Activated T-cell treated with anti-CD3 and anti-CD28 coated beads, Interleukin-2, amount 50 U/mL, for 4 hours (primary cell): ENCODE data around the gene DIAPH2. TPM values are rescaled to one million over a fixed set of nuclear protein-coding genes. Genes with fewer than 3 reads are reported as not detected.
"Not testable (repeated sequence)": the region's sequence is repeated elsewhere in the genome, so short reads cannot be mapped to it uniquely, and the experiment has no call there.

Experiments
- ATAC-seq, 2 donors: fragments of 200-7000 bp; cut with Tn5 transposase; one replicate each; pipeline ENCODE4 v1.10.0; 2021
- DNase-seq: peaks from one replicate; pipeline ENCODE4 v3.0.0-alpha.2; 2020
- H3K27me3 Mint-ChIP-seq: one replicate; pipeline ENCODE4 v1.8.0; 2021; ENCODE audit warnings: low read depth, mixed read lengths
- H3K36me3 Mint-ChIP-seq: one replicate; pipeline ENCODE4 v1.8.0; 2022; ENCODE audit warnings: mixed read lengths; ENCODE audit not compliant: insufficient read depth
- H3K4me1 Mint-ChIP-seq: one replicate; pipeline ENCODE4 v1.8.0; 2021; ENCODE audit warnings: low read depth, mixed read lengths
- H3K4me3 Mint-ChIP-seq: one replicate; pipeline ENCODE4 v1.8.0; 2021; ENCODE audit warnings: mild to moderate bottlenecking, moderate library complexity, mixed read lengths
- H3K9me3 Mint-ChIP-seq: one replicate; pipeline ENCODE4 v1.8.0; 2021; ENCODE audit warnings: mixed read lengths
- total RNA-seq, 3 donors: library from RNA; stranded (reverse); gene quantifications; one replicate each; pipeline ENCODE4 v1.2.1, GENCODE V29; 2021

The DIAPH2 gene
- total RNA-seq, 3 donors from 2014 or later = 4.4 to 4.8 (median 4.4) TPM

- ATAC-seq = no peak
- Mint-ChIP-seq H3K4me3 (no peak overlapping the region), H3K27me3 (no peaks in the 10 kb centered on the region), H3K36me3 (no peaks in the 10 kb centered on the region), H3K9me3 (no peaks in the 10 kb centered on the region), H3K4me1 (peaks cover 30% of the 10 kb centered on the region)
- DNase-seq = no peak
Observed at GRCh38 chrX:97397371-97397770, 712.7 kb downstream of the DIAPH2 start.

GRCh38 chrX:97398030-97398551, 713.4 kb downstream of the DIAPH2 start:
- Mint-ChIP-seq H3K4me3 (no peak overlapping the region), H3K27me3 (no peaks in the 10 kb centered on the region), H3K9me3 (no peaks in the 10 kb centered on the region), H3K36me3 (no peaks in the 10 kb centered on the region), H3K4me1 (peaks cover 32% of the 10 kb centered on the region)
- DNase-seq (no peak), ATAC-seq (peak; percentile 74 to 80)

GRCh38 chrX:97399400-97399799, 714.8 kb downstream of the DIAPH2 start:
- no peaks in the 10 kb centered on the region for H3K9me3 Mint-ChIP-seq
- no peak for ATAC-seq
- H3K27me3 Mint-ChIP-seq = no peaks in the 10 kb centered on the region
- no peak overlapping the region for H3K4me3 Mint-ChIP-seq
- peaks cover 32% of the 10 kb centered on the region for H3K4me1 Mint-ChIP-seq
- DNase-seq = no peak
- H3K36me3 Mint-ChIP-seq = no peaks in the 10 kb centered on the region

GRCh38 chrX:97400492-97400891, 715.9 kb downstream of the DIAPH2 start:
- peaks cover 30% of the 10 kb centered on the region for H3K4me1 Mint-ChIP-seq
- H3K9me3 Mint-ChIP-seq = no peaks in the 10 kb centered on the region
- no peak overlapping the region for H3K4me3 Mint-ChIP-seq
- H3K36me3 Mint-ChIP-seq = no peaks in the 10 kb centered on the region
- no peaks in the 10 kb centered on the region for H3K27me3 Mint-ChIP-seq
- ATAC-seq = no peak
- DNase-seq = no peak

- Mint-ChIP-seq H3K4me1 (peaks cover 30% of the 10 kb centered on the region), H3K9me3 (no peaks in the 10 kb centered on the region), H3K36me3 (no peaks in the 10 kb centered on the region), H3K4me3 (no peak overlapping the region), H3K27me3 (no peaks in the 10 kb centered on the region)
- ATAC-seq = no peak
- DNase-seq = no peak
Observed at GRCh38 chrX:97401154-97401553, 716.5 kb downstream of the DIAPH2 start.

- no peak for ATAC-seq
- Mint-ChIP-seq H3K36me3 (no peaks in the 10 kb centered on the region), H3K4me3 (no peak overlapping the region), H3K9me3 (no peaks in the 10 kb centered on the region), H3K4me1 (peaks cover 30% of the 10 kb centered on the region), H3K27me3 (no peaks in the 10 kb centered on the region)
- DNase-seq = no peak
Observed at GRCh38 chrX:97401586-97402136, 717.0 kb downstream of the DIAPH2 start.

- peaks cover 30% of the 10 kb centered on the region for H3K4me1 Mint-ChIP-seq
- no peaks in the 10 kb centered on the region for H3K27me3 Mint-ChIP-seq
- ATAC-seq (no peak), DNase-seq (no peak)
- no peaks in the 10 kb centered on the region for H3K36me3 Mint-ChIP-seq
- peak overlapping the region; percentile 4 for H3K4me3 Mint-ChIP-seq
- no peaks in the 10 kb centered on the region for H3K9me3 Mint-ChIP-seq
Observed at GRCh38 chrX:97402333-97402732, 717.7 kb downstream of the DIAPH2 start.

GRCh38 chrX:97402903-97403302, 718.3 kb downstream of the DIAPH2 start:
- Mint-ChIP-seq H3K4me3 (no peak overlapping the region), H3K36me3 (no peaks in the 10 kb centered on the region), H3K9me3 (no peaks in the 10 kb centered on the region), H3K4me1 (peaks cover 24% of the 10 kb centered on the region), H3K27me3 (no peaks in the 10 kb centered on the region)
- DNase-seq (no peak), ATAC-seq (no peak)

GRCh38 chrX:97405031-97405660, 720.5 kb downstream of the DIAPH2 start:
- Mint-ChIP-seq H3K4me3 (no peak overlapping the region), H3K4me1 (peaks cover 11% of the 10 kb centered on the region), H3K36me3 (peaks cover 7% of the 10 kb centered on the region), H3K9me3 (peaks cover 8% of the 10 kb centered on the region), H3K27me3 (no peaks in the 10 kb centered on the region)
- no peak for ATAC-seq
- no peak for DNase-seq

- ATAC-seq, H3K9me3 Mint-ChIP-seq, H3K4me3 Mint-ChIP-seq, H3K27me3 Mint-ChIP-seq, H3K36me3 Mint-ChIP-seq, DNase-seq, H3K4me1 Mint-ChIP-seq: not testable (repeated sequence)
Observed at GRCh38 chrX:97409632-97410415, 725.2 kb downstream of the DIAPH2 start.

GRCh38 chrX:97416461-97416860, 731.8 kb downstream of the DIAPH2 start:
- Mint-ChIP-seq H3K27me3 (no peaks in the 10 kb centered on the region), H3K4me1 (no peaks in the 10 kb centered on the region), H3K36me3 (peaks cover 2% of the 10 kb centered on the region), H3K9me3 (no peaks in the 10 kb centered on the region), H3K4me3 (no peak overlapping the region)
- ATAC-seq (no peak), DNase-seq (no peak)

- H3K36me3 Mint-ChIP-seq = peaks cover 12% of the 10 kb centered on the region
- no peaks in the 10 kb centered on the region for H3K27me3 Mint-ChIP-seq
- no peak for ATAC-seq
Observed at GRCh38 chrX:97429101-97429500, 744.5 kb downstream of the DIAPH2 start.

GRCh38 chrX:97431281-97431680, 746.6 kb downstream of the DIAPH2 start:
- no peaks in the 10 kb centered on the region for H3K9me3 Mint-ChIP-seq
- no peak overlapping the region for H3K4me3 Mint-ChIP-seq
- no peak for ATAC-seq
- peaks cover 12% of the 10 kb centered on the region for H3K36me3 Mint-ChIP-seq
- H3K27me3 Mint-ChIP-seq = no peaks in the 10 kb centered on the region
- DNase-seq = no peak
- no peaks in the 10 kb centered on the region for H3K4me1 Mint-ChIP-seq

More at GRCh38 chrX:97429101-97429500, 744.5 kb downstream of the DIAPH2 start:
- no peaks in the 10 kb centered on the region for H3K4me1 Mint-ChIP-seq
- no peaks in the 10 kb centered on the region for H3K9me3 Mint-ChIP-seq
- no peak overlapping the region for H3K4me3 Mint-ChIP-seq
- no peak for DNase-seq

GRCh38 chrX:97446298-97446882, 761.7 kb downstream of the DIAPH2 start:
- H3K9me3 Mint-ChIP-seq = no peaks in the 10 kb centered on the region
- no peaks in the 10 kb centered on the region for H3K36me3 Mint-ChIP-seq
- ATAC-seq (no peak), DNase-seq (no peak)
- no peaks in the 10 kb centered on the region for H3K27me3 Mint-ChIP-seq
- H3K4me1 Mint-ChIP-seq = no peaks in the 10 kb centered on the region
- no peak overlapping the region for H3K4me3 Mint-ChIP-seq
